Stimulated activated naive CD4-positive, alpha-beta T cell treated with Interleukin-2 at 50 U/mL for 16 hours (primary cell): ENCODE measurements around the gene POLN.
"Not testable (repeated sequence)": the region's sequence is repeated elsewhere in the genome, so short reads cannot be mapped to it uniquely, and the experiment has no call there.

Experiments
- DNase-seq: peaks from one replicate; lab custom pipeline; 2025; lab: John Stamatoyannopoulos, UW

Gene POLN

GRCh38 chr4:2275546-2276251 is 33.8 kb upstream of the POLN start:
- no peak for DNase-seq

GRCh38 chr4:2275044-2275397 is 33.1 kb upstream of the POLN start:
- not testable (repeated sequence) for DNase-seq

- no peak for DNase-seq
These were observed 32.6 kb upstream of the POLN start for GRCh38 chr4:2274320-2275043.

- DNase-seq: no peak
These were observed 31.9 kb upstream of the POLN start for GRCh38 chr4:2273657-2274319.

- no peak for DNase-seq
These were observed 31.3 kb upstream of the POLN start for GRCh38 chr4:2273221-2273620.

- DNase-seq: no peak
These were observed 30.9 kb upstream of the POLN start for GRCh38 chr4:2272828-2273120.

- DNase-seq: no peak
These were observed 30.3 kb upstream of the POLN start for GRCh38 chr4:2272026-2272827.

GRCh38 chr4:2271279-2272025 is 29.5 kb upstream of the POLN start:
- DNase-seq: no peak

- no peak for DNase-seq
These were observed 28.6 kb upstream of the POLN start for GRCh38 chr4:2270341-2271165.

- no peak for DNase-seq
These were observed 27.8 kb upstream of the POLN start for GRCh38 chr4:2269618-2270163.

GRCh38 chr4:2269206-2269531 is 27.2 kb upstream of the POLN start:
- no peak for DNase-seq

- DNase-seq: no peak
These were observed 26.7 kb upstream of the POLN start for GRCh38 chr4:2268357-2269205.

GRCh38 chr4:2267841-2268240 is 25.9 kb upstream of the POLN start:
- DNase-seq: no peak

GRCh38 chr4:2267320-2267811 is 25.4 kb upstream of the POLN start:
- no peak for DNase-seq

- no peak for DNase-seq
These were observed 24.9 kb upstream of the POLN start for GRCh38 chr4:2266821-2267220.

GRCh38 chr4:2266181-2266580 is 24.3 kb upstream of the POLN start:
- DNase-seq: no peak

GRCh38 chr4:2265113-2266110 is 23.5 kb upstream of the POLN start:
- no peak for DNase-seq

- DNase-seq: no peak
These were observed 22.6 kb upstream of the POLN start for GRCh38 chr4:2264481-2265041.
